Measurements from ENCODE around the gene PEX12. TPM values are rescaled to one million over a fixed set of nuclear protein-coding genes. Genes with fewer than 3 reads are reported as not detected.
"Not testable (repeated sequence)": the region's sequence is repeated elsewhere in the genome, so short reads cannot be mapped to it uniquely, and the experiment has no call there.

PEX12 gene
- total and polyA plus RNA-seq, 5 donors from 2014 or later, result 1.1 to 3.4 (median 1.8) TPM

GRCh38 chr17:35577830-35578196, 558 bp downstream of the PEX12 start:
- H3K27ac ChIP-seq (ENCODE audit: insufficient read depth, low read length, poor library complexity, severe bottlenecking), result peak overlapping the region; percentile 95
- peaks cover 6% of the 10 kb centered on the region for H3K36me3 Mint-ChIP-seq
- no peak for ATAC-seq (ENCODE audit: low read depth in 2 of 2)
- peaks cover 17 to 32% (median 23%) of the 10 kb centered on the region in 4 donors for H3K4me1 Mint-ChIP-seq
- H3K27me3 ChIP-seq (ENCODE audit: control insufficient read depth, insufficient read depth, low read length), result no peaks in the 10 kb centered on the region
- peak overlapping the region; percentile 100 for H3K27ac Mint-ChIP-seq
- H3K9me3 Mint-ChIP-seq, result peaks cover 0 to 1% (median 0%) of the 10 kb centered on the region in 7 donors
- peaks cover 11% of the 10 kb centered on the region for H3K36me3 ChIP-seq (ENCODE audit: control insufficient read depth, insufficient read depth, low read length)
- H3K4me3 ChIP-seq (ENCODE audit: low read depth, low read length), result peak overlapping the region; percentile 94
- no peak for DNase-seq
- H3K4me3 Mint-ChIP-seq, result peak overlapping the region; percentile 92 to 100 (median 96)
- H3K27me3 Mint-ChIP-seq, result peaks cover 7% of the 10 kb centered on the region
- H3K4me1 ChIP-seq (ENCODE audit: control insufficient read depth, insufficient read depth, low read length, poor library complexity, severe bottlenecking), result peaks cover 23% of the 10 kb centered on the region
- H3K9me3 ChIP-seq (ENCODE audit: control insufficient read depth in 2 of 2, low read length in 2 of 2), result no peaks in the 10 kb centered on the region

GRCh38 chr17:35575759-35576158, 2.6 kb downstream of the PEX12 start:
- H3K4me1 Mint-ChIP-seq, result peaks cover 17 to 39% (median 24%) of the 10 kb centered on the region in 4 donors
- peaks cover 11% of the 10 kb centered on the region for H3K36me3 ChIP-seq (ENCODE audit: control insufficient read depth, insufficient read depth, low read length)
- peaks cover 7% of the 10 kb centered on the region for H3K27me3 Mint-ChIP-seq
- peaks cover 6% of the 10 kb centered on the region for H3K36me3 Mint-ChIP-seq
- no peak overlapping the region for H3K4me3 ChIP-seq (ENCODE audit: low read depth, low read length)
- no peak for ATAC-seq (ENCODE audit: low read depth in 2 of 2)
- no peaks in the 10 kb centered on the region for H3K27me3 ChIP-seq (ENCODE audit: control insufficient read depth, insufficient read depth, low read length)
- peaks cover 23% of the 10 kb centered on the region for H3K4me1 ChIP-seq (ENCODE audit: control insufficient read depth, insufficient read depth, low read length, poor library complexity, severe bottlenecking)
- peak overlapping the region; percentile 42 to 92 (median 65) for H3K4me3 Mint-ChIP-seq
- no peak overlapping the region for H3K27ac ChIP-seq (ENCODE audit: insufficient read depth, low read length, poor library complexity, severe bottlenecking)
- H3K9me3 ChIP-seq (ENCODE audit: control insufficient read depth in 2 of 2, low read length in 2 of 2), result no peaks in the 10 kb centered on the region
- H3K9me3 Mint-ChIP-seq, result no peaks in the 10 kb centered on the region
- DNase-seq, result no peak
- peak overlapping the region in 2 of 3 donors; percentile 78 to 100 for H3K27ac Mint-ChIP-seq

DNA sequence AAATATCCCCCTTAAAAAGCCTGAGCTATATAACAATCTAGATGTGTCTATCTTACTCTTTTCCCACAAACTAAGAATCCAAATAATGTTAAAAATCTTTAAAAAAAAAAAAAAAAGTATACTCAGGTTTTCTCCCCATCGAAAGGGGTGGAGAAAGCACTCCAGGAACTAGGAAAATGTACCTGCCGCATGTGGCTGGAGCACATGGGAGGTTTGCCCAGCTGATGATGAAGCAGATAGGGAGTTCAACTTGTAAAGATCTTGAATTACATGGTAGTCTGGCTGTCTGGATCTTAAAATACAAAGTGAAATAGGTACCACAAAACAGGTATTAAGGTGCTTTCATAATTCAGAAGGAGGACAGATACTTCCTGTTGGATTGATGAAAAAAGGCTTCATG, 9.0 kb downstream of the PEX12 start:
- Mint-ChIP-seq H3K36me3 (peaks cover 4% of the 10 kb centered on the region), H3K27me3 (peaks cover 4% of the 10 kb centered on the region), H3K4me3 (peak overlapping the region; percentile 71 to 98 (median 91)), H3K9me3 (no peaks in the 10 kb centered on the region), H3K4me1 (peaks cover 10 to 37% (median 25%) of the 10 kb centered on the region in 4 donors), H3K27ac (peak overlapping the region in 1 of 3 donors; percentile 27)
- H3K27ac ChIP-seq (ENCODE audit: insufficient read depth, low read length, poor library complexity, severe bottlenecking), result no peak overlapping the region
- ATAC-seq (ENCODE audit: low read depth in 2 of 2), result no peak
- peaks cover 14% of the 10 kb centered on the region for H3K4me1 ChIP-seq (ENCODE audit: control insufficient read depth, insufficient read depth, low read length, poor library complexity, severe bottlenecking)
- H3K4me3 ChIP-seq (ENCODE audit: low read depth, low read length), result peak overlapping the region; percentile 38
- no peak for DNase-seq
- H3K36me3 ChIP-seq (ENCODE audit: control insufficient read depth, insufficient read depth, low read length), result no peaks in the 10 kb centered on the region
- no peaks in the 10 kb centered on the region for H3K9me3 ChIP-seq (ENCODE audit: control insufficient read depth in 2 of 2, low read length in 2 of 2)
- no peaks in the 10 kb centered on the region for H3K27me3 ChIP-seq (ENCODE audit: control insufficient read depth, insufficient read depth, low read length)

DNA sequence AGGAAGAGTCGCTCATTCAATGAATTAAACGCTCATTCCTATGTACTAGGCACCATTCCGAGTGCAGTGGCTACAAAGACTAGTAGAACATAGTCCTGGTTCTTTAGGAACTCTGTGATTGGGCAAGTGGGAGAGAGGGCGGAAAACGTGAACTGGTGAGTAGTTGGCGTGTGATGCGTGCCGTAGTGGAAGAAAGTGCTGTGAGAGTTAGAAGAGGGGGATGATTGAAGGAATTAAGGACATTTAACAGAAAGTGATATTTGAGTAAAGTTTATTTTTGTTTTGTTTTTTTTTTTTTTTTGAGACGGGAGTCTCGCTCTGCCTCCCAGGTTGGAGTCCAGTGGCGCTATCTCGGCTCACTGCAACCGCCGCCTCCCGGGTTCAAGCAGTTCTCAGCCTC, 9.8 kb downstream of the PEX12 start:
- DNase-seq (peak in 2 of 3 donors; percentile 21 to 57), ATAC-seq (ENCODE audit: low read depth in 2 of 2) (peak in 1 of 2 donors; percentile 14)
- Histone ChIP-seq H3K4me1 (ENCODE audit: control insufficient read depth, insufficient read depth, low read length, poor library complexity, severe bottlenecking) (peaks cover 14% of the 10 kb centered on the region), H3K27ac (ENCODE audit: insufficient read depth, low read length, poor library complexity, severe bottlenecking) (peak overlapping the region; percentile 78), H3K9me3 (ENCODE audit: control insufficient read depth in 2 of 2, low read length in 2 of 2) (no peaks in the 10 kb centered on the region), H3K36me3 (ENCODE audit: control insufficient read depth, insufficient read depth, low read length) (no peaks in the 10 kb centered on the region), H3K27me3 (ENCODE audit: control insufficient read depth, insufficient read depth, low read length) (peaks cover 3% of the 10 kb centered on the region), H3K4me3 (ENCODE audit: low read depth, low read length) (peak overlapping the region; percentile 97)
- peaks cover 13% of the 10 kb centered on the region for H3K27me3 Mint-ChIP-seq
- H3K9me3 Mint-ChIP-seq, result no peaks in the 10 kb centered on the region
- H3K4me1 Mint-ChIP-seq, result peaks cover 10 to 37% (median 25%) of the 10 kb centered on the region in 4 donors
- H3K27ac Mint-ChIP-seq, result peak overlapping the region; percentile 96 to 98 (median 97)
- H3K36me3 Mint-ChIP-seq, result peaks cover 4% of the 10 kb centered on the region
- H3K4me3 Mint-ChIP-seq, result peak overlapping the region; percentile 94 to 98 (median 94)

- H3K9me3 Mint-ChIP-seq, result no peaks in the 10 kb centered on the region
- H3K4me3 Mint-ChIP-seq, result peak overlapping the region; percentile 75 to 94 (median 77)
- H3K36me3 ChIP-seq (ENCODE audit: control insufficient read depth, insufficient read depth, low read length), result no peaks in the 10 kb centered on the region
- peaks cover 10 to 37% (median 25%) of the 10 kb centered on the region in 4 donors for H3K4me1 Mint-ChIP-seq
- ATAC-seq (ENCODE audit: low read depth in 2 of 2) (no peak), DNase-seq (no peak)
- peaks cover 14% of the 10 kb centered on the region for H3K4me1 ChIP-seq (ENCODE audit: control insufficient read depth, insufficient read depth, low read length, poor library complexity, severe bottlenecking)
- peaks cover 20% of the 10 kb centered on the region for H3K27me3 Mint-ChIP-seq
- peaks cover 4% of the 10 kb centered on the region for H3K36me3 Mint-ChIP-seq
- no peaks in the 10 kb centered on the region for H3K9me3 ChIP-seq (ENCODE audit: control insufficient read depth in 2 of 2, low read length in 2 of 2)
- H3K27ac Mint-ChIP-seq, result peak overlapping the region; percentile 9 to 64 (median 62)
- H3K27me3 ChIP-seq (ENCODE audit: control insufficient read depth, insufficient read depth, low read length), result peaks cover 3% of the 10 kb centered on the region
- no peak overlapping the region for H3K27ac ChIP-seq (ENCODE audit: insufficient read depth, low read length, poor library complexity, severe bottlenecking)
- H3K4me3 ChIP-seq (ENCODE audit: low read depth, low read length), result no peak overlapping the region
Measured at GRCh38 chr17:35566968-35567367, 11.4 kb downstream of the PEX12 start.

DNA sequence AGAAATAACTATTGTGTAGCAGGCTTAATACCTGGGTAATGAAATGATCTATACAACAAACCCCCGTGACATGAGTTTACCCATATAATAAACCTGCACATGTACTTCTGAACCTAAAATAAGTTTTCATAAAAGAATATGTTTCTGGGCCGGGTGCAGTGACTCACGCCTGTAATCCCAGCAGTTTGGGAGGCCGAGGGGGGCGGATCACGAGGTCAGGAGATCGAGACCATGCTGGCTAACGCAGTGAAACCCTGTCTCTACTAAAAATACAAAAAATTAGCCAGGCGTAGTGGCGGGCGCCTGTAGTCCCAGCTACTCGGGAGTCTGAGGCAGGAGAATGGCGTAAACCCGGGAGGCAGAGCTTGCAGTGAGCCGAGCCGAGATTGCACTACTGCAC, 15.2 kb downstream of the PEX12 start:
- not testable (repeated sequence) for H3K4me1 ChIP-seq (ENCODE audit: control insufficient read depth, insufficient read depth, low read length, poor library complexity, severe bottlenecking); DNase-seq; H3K27me3 ChIP-seq (ENCODE audit: control insufficient read depth, insufficient read depth, low read length); H3K27ac ChIP-seq (ENCODE audit: insufficient read depth, low read length, poor library complexity, severe bottlenecking); ATAC-seq (ENCODE audit: low read depth in 2 of 2); H3K36me3 ChIP-seq (ENCODE audit: control insufficient read depth, insufficient read depth, low read length); H3K27ac Mint-ChIP-seq; H3K4me3 ChIP-seq (ENCODE audit: low read depth, low read length); H3K9me3 Mint-ChIP-seq; H3K9me3 ChIP-seq (ENCODE audit: control insufficient read depth in 2 of 2, low read length in 2 of 2); H3K36me3 Mint-ChIP-seq; H3K4me1 Mint-ChIP-seq
- H3K27me3 Mint-ChIP-seq, result peaks cover 36% of the 10 kb centered on the region
- H3K4me3 Mint-ChIP-seq, result peak overlapping the region in 1 of 4 donors; percentile 22

DNA sequence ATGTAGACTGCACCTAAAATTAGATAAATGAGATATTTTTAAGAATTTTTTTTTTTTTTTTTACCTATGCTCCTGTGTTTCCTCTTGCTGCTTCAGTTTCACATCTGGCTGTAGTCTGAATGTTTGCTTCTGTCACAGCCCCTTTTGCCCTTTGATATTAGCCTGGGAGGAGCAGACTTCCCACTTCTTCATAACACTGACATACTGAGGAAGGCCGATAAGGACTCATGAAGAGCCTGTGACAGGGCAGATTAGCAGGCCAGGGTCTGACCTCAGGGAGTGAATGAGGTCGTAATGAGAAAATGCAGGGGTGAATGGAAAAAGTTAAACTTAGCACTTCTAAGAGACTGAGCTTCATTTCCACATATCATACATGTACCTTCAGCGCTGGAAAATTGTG, 17.7 kb downstream of the PEX12 start, which contains the start of gene SLFN14:
TSS of gene SLFN14 (minus strand) at position 117 of the 400 bp plus-strand sequence. CDS start 2,757 bp downstream, outside the sequence.
- Mint-ChIP-seq H3K36me3 (no peaks in the 10 kb centered on the region), H3K4me1 (no peaks in the 10 kb centered on the region), H3K9me3 (peaks cover 0 to 1% (median 0%) of the 10 kb centered on the region in 7 donors), H3K27me3 (peaks cover 32% of the 10 kb centered on the region), H3K4me3 (no peak within 1 kb of the TSS), H3K27ac (peak within 1 kb of the TSS in 1 of 3 donors; percentile 35)
- DNase-seq, result no peak
- Histone ChIP-seq H3K27me3 (ENCODE audit: control insufficient read depth, insufficient read depth, low read length) (peaks cover 12% of the 10 kb centered on the region), H3K9me3 (ENCODE audit: control insufficient read depth in 2 of 2, low read length in 2 of 2) (no peaks in the 10 kb centered on the region), H3K27ac (ENCODE audit: insufficient read depth, low read length, poor library complexity, severe bottlenecking) (no peak within 1 kb of the TSS), H3K4me3 (ENCODE audit: low read depth, low read length) (no peak within 1 kb of the TSS), H3K4me1 (ENCODE audit: control insufficient read depth, insufficient read depth, low read length, poor library complexity, severe bottlenecking) (no peaks in the 10 kb centered on the region), H3K36me3 (ENCODE audit: control insufficient read depth, insufficient read depth, low read length) (no peaks in the 10 kb centered on the region)
- ATAC-seq (ENCODE audit: low read depth in 2 of 2), result no peak
